Heart right ventricle (tissue), 16 donors: ENCODE data around the gene CPED1. TPM values are rescaled to one million over a fixed set of nuclear protein-coding genes. Genes with fewer than 3 reads are reported as not detected.
A peak's percentile ranks its signal among the peaks of the same experiment; 100 is the strongest.

ENCODE experiments used
- ATAC-seq, 8 donors: fragments of 200-7000 bp; cut with Tn5 transposase; one replicate each; pipeline ENCODE4 v1.9.1; 2020; ENCODE audit warnings: mild to moderate bottlenecking in 8 of 8, moderate library complexity in 8 of 8, moderate number of reproducible peaks in 1 of 8
- DNase-seq, 2 donors: peaks; one replicate each; pipeline ENCODE4 v3.0.0-alpha.2; 2020
- H3K27ac ChIP-seq, 10 donors: fragments of 200-600 bp; sonication (generic) in 2 of 10; one replicate each; pipeline versions ENCODE4 v1.5.0 to v1.8.0; 2020 to 2022; ENCODE audit warnings: mild to moderate bottlenecking in 3 of 10
- H3K27me3 ChIP-seq, 7 donors: fragments of 200-600 bp; one replicate each; pipeline ENCODE4 v1.8.0; 2021 to 2022; ENCODE audit warnings: mild to moderate bottlenecking in 2 of 7
- H3K36me3 ChIP-seq, 9 donors: fragments of 200-600 bp; sonication (generic) in 1 of 9; one replicate each; pipeline versions ENCODE4 v1.5.0 to v1.8.0; 2020 to 2022; ENCODE audit warnings: mild to moderate bottlenecking in 2 of 9
- H3K4me1 ChIP-seq, 9 donors: fragments of 200-600 bp; sonication (generic) in 1 of 9; one replicate each; pipeline versions ENCODE4 v1.5.0 to v1.8.0; 2020 to 2022; ENCODE audit warnings: mild to moderate bottlenecking in 4 of 9
- H3K4me3 ChIP-seq, 10 donors: fragments of 200-600 bp; sonication (generic) in 2 of 10; one replicate each; pipeline versions ENCODE4 v1.5.0 to v1.8.0; 2020 to 2022; ENCODE audit warnings: mild to moderate bottlenecking in 7 of 10, moderate library complexity in 2 of 10
- H3K9me3 ChIP-seq, 11 donors: fragments of 200-600 bp in 10 of 11; sonication (generic) in 2 of 11; one replicate each; pipeline versions ENCODE4 v1.5.0 to v1.8.0; 2013 to 2022; ENCODE audit warnings: mild to moderate bottlenecking in 2 of 11, control low read depth in 1 of 11, moderate library complexity in 1 of 11
- WGBS, 2 donors: extraction: QIAGEN DNeasy Blood & Tissue Kit; methylation state at CpG; one replicate each; pipeline ENCODE4 v1.1.7; 2013; ENCODE audit warnings: inconsistent platforms in 1 of 2; 5-methylcytosine and 5-hydroxymethylcytosine counted together
- intact Hi-C, 10 donors: fragments of 100-400 bp; cut with DNase I; formaldehyde crosslinking; loops; one replicate each; pipeline versions ENCODE4 v1.11.1 to v1.14.2; 2022
- polyA plus RNA-seq, 2 donors: library from polyadenylated mRNA; stranded (reverse); fragments of 200-250 nt; gene quantifications; one replicate each; pipeline ENCODE4 v1.2.3, GENCODE V29; 2013
- total RNA-seq, 10 donors: library from RNA; stranded (reverse); fragmentation: NEBNext Ultra II Directional in 3 of 10; extraction: Animal tissue kit (Norgen Biotek cat#: 25700) in 3 of 10; gene quantifications; one replicate each; pipeline versions ENCODE4 v1.2.1 to v1.2.4, GENCODE V29; 2021 to 2023
- TF ChIP-seq, protein P1 (sequence below), 9 donors: fragments of 200-600 bp; sonication (generic) in 2 of 9; IDR thresholded peaks; one replicate each; pipeline versions ENCODE4 v1.5.0 to v1.8.0; 2021 to 2022; ENCODE audit warnings: antibody characterized with exemption in 9 of 9, mild to moderate bottlenecking in 5 of 9, moderate library complexity in 1 of 9
- donor health status: Arrhythmogenic right ventricular cardiomyopathy.
- donor health status: ischemic (EF 13 %, LVEDD 7.1; RV severe dilation, severe dysfunction).
- donor health status: healthy with polysubstance abuse.
- donor health status: DM: no; HTN: yes; CAD: no.
- donor health status: DM: no; HTN: no; CAD: no.
- donor health status: ischemic (EF 25% LVEDD 6.9; RV normal size, moderate dysfunction).
- donor health status: ischemic (EF 25% LVEDD 5.7; RV mildly dilated, moderate dysfunction).
- donor health status: healthy.
- donor health status: DM: yes; HTN: yes; CAD: no.
- donor health status: Ischemic cardiomyopathy.
- donor health status: ischemic (EF 35%, LVEDD 5.7; RV mildly dilated, moderate dysfunction).
- donor health status: nonischemic (EF 11% LVEDD 7.7; RV severe dilation, severe dysfunction).
- donor health status: DM: yes; HTN: yes; CAD: no.
- donor health status: PGD.
- donor health status: ischemic (EF 29% LVEDD 5.4; RV normal size, mild dysfunction).
- donor health status: nonischemic (EF 23%, LVEDD 6.1; RV moderate dilation, normal function).

The CPED1 gene
- total and polyA plus RNA-seq, 12 donors = 3.9 to 56.5 (median 31.2) TPM

DNA sequence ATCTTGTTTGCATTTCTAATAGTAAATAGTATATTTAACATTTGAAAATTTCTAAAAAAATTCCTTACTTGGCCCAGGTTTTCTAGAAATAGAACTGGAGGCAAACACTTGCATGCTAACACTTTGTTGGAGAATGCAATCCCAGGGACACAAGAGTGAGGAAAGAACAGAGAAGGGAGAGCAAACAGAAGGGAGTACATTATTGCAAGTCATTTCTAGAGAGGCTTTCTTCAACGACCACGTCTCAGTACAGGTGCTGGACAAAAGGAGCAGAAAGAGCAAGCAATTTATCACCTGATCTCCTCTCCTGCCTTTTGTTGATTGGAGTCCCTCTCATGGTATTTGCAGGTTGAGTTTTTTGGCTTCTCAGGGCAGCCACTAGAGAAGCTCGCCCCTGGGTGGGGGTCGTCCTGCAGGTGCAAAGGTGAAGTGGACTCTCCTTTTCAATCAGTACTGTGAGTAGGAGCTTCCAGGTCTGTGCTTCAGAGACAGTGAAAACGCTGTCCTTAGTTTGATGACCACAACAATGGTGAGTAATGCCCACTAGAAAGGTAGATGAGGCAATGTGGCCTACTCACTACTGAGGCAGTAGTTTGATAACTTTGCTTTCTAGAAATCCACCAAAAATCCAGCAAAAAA is 5.2 kb downstream of the CPED1 start:
- peaks cover 0 to 97% (median 64%) of the 10 kb centered on the region in 9 donors for H3K4me1 ChIP-seq
- 85 to 89% methylated on average over 5 of the region's 5 CpGs for WGBS, 2 donors
- peaks cover 0 to 26% (median 0%) of the 10 kb centered on the region in 7 donors for H3K27me3 ChIP-seq
- intact Hi-C loops = loop anchor here in 1 of 10 donors (10.0 kb wide), 1 partner anchor 51 kb away; no protein-coding TSS in a partner anchor
- DNase-seq (no peak), ATAC-seq (no peak)
- no peaks in the 10 kb centered on the region for H3K36me3 ChIP-seq
- TF ChIP-seq, protein P1, sequence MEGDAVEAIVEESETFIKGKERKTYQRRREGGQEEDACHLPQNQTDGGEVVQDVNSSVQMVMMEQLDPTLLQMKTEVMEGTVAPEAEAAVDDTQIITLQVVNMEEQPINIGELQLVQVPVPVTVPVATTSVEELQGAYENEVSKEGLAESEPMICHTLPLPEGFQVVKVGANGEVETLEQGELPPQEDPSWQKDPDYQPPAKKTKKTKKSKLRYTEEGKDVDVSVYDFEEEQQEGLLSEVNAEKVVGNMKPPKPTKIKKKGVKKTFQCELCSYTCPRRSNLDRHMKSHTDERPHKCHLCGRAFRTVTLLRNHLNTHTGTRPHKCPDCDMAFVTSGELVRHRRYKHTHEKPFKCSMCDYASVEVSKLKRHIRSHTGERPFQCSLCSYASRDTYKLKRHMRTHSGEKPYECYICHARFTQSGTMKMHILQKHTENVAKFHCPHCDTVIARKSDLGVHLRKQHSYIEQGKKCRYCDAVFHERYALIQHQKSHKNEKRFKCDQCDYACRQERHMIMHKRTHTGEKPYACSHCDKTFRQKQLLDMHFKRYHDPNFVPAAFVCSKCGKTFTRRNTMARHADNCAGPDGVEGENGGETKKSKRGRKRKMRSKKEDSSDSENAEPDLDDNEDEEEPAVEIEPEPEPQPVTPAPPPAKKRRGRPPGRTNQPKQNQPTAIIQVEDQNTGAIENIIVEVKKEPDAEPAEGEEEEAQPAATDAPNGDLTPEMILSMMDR (IDR thresholded peaks at IDR 0.05) = no peak
- no peaks in the 10 kb centered on the region for H3K9me3 ChIP-seq
- peak overlapping the region in 2 of 10 donors; percentile 59 to 68 for H3K4me3 ChIP-seq
- H3K27ac ChIP-seq = peak overlapping the region in 5 of 10 donors; percentile 5 to 57 (median 21)

- TF ChIP-seq, protein P1 (IDR thresholded peaks at IDR 0.05) = no peak
- peaks cover 0 to 16% (median 0%) of the 10 kb centered on the region in 7 donors for H3K27me3 ChIP-seq
- peak overlapping the region in 4 of 10 donors; percentile 3 to 69 (median 46) for H3K27ac ChIP-seq
- H3K9me3 ChIP-seq = no peaks in the 10 kb centered on the region
- ATAC-seq (no peak), DNase-seq (no peak)
- 70 to 82% methylated on average over 5 of the region's 5 CpGs for WGBS, 2 donors
- intact Hi-C loops = loop anchor here in 1 of 10 donors (10.0 kb wide), 1 partner anchor 50 kb away; no protein-coding TSS in a partner anchor
- no peak overlapping the region for H3K4me3 ChIP-seq
- H3K36me3 ChIP-seq = no peaks in the 10 kb centered on the region
- peaks cover 0 to 99% (median 75%) of the 10 kb centered on the region in 9 donors for H3K4me1 ChIP-seq
These were observed 6.2 kb downstream of the CPED1 start for GRCh38 chr7:120994512-120995410.

GRCh38 chr7:120995654-120996053 is 7.1 kb downstream of the CPED1 start:
- Histone ChIP-seq H3K36me3 (no peaks in the 10 kb centered on the region), H3K4me3 (no peak overlapping the region), H3K4me1 (peaks cover 0 to 99% (median 84%) of the 10 kb centered on the region in 9 donors), H3K27ac (peak overlapping the region in 5 of 10 donors; percentile 29 to 69 (median 45)), H3K27me3 (peaks cover 0 to 9% (median 0%) of the 10 kb centered on the region in 7 donors), H3K9me3 (no peaks in the 10 kb centered on the region)
- WGBS, 2 donors = 89 to 98% methylated on average over 2 of the region's 2 CpGs
- intact Hi-C loops = loop anchor here in 1 of 10 donors (10.0 kb wide), 1 partner anchor 49 kb away; no protein-coding TSS in a partner anchor
- no peak for ATAC-seq
- TF ChIP-seq, protein P1 (IDR thresholded peaks at IDR 0.05) = no peak
- no peak for DNase-seq
